ENCODE results near the gene SNRNP70.
"Not testable (repeated sequence)": the region's sequence is repeated elsewhere in the genome, so short reads cannot be mapped to it uniquely, and the experiment has no call there.

The SNRNP70 gene

DNA sequence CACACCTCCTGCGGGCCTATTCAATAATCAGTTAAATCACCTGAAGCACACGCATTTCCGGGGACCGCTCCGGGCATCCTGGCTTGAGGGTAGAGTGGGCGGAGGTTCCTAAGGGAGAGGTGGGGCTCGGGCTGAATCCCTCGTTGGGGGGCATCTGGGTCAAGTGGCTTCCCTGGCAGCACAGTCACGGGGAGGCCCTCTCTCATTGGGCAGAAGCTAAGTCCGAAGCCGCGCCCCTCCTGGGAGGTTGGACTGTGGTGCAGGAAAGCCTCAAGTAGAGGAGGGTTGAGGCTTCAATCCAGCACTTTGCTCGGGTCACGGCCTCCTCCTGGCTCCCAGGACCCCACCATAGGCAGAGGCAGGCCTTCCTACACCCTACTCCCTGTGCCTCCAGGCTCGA lies 41.7 kb upstream of the SNRNP70 start, which contains the start of gene CGB5:
TSS of gene CGB5 (plus strand) at position 301 of the 400 bp plus-strand sequence. CDS start 362 bp downstream, outside the sequence.
- not testable (repeated sequence) for TF ChIP-seq TEAD4 (IDR thresholded peaks at IDR 0.05); FOXM1 (IDR thresholded peaks at IDR 0.05; ENCODE audit: borderline replicate concordance, low read depth); YY1 (IDR thresholded peaks at IDR 0.05; ENCODE audit: low read depth)

- TF ChIP-seq, protein P1, sequence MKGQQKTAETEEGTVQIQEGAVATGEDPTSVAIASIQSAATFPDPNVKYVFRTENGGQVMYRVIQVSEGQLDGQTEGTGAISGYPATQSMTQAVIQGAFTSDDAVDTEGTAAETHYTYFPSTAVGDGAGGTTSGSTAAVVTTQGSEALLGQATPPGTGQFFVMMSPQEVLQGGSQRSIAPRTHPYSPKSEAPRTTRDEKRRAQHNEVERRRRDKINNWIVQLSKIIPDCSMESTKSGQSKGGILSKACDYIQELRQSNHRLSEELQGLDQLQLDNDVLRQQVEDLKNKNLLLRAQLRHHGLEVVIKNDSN (IDR thresholded peaks at IDR 0.05) = not testable (repeated sequence)
- not testable (repeated sequence) for TF ChIP-seq NFIC (IDR thresholded peaks at IDR 0.05)
- TF ChIP-seq, protein P2, sequence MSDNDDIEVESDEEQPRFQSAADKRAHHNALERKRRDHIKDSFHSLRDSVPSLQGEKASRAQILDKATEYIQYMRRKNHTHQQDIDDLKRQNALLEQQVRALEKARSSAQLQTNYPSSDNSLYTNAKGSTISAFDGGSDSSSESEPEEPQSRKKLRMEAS (IDR thresholded peaks at IDR 0.05) = not testable (repeated sequence)
These were observed 36.2 kb upstream of the SNRNP70 start, which contains the start of gene CGB8 for GRCh38 chr19:49049011-49049410. Gene CGB8, minus strand, starts transcription at chr19:49049111. Its CDS starts 372 bp downstream, at chr19:49048739.

DNA sequence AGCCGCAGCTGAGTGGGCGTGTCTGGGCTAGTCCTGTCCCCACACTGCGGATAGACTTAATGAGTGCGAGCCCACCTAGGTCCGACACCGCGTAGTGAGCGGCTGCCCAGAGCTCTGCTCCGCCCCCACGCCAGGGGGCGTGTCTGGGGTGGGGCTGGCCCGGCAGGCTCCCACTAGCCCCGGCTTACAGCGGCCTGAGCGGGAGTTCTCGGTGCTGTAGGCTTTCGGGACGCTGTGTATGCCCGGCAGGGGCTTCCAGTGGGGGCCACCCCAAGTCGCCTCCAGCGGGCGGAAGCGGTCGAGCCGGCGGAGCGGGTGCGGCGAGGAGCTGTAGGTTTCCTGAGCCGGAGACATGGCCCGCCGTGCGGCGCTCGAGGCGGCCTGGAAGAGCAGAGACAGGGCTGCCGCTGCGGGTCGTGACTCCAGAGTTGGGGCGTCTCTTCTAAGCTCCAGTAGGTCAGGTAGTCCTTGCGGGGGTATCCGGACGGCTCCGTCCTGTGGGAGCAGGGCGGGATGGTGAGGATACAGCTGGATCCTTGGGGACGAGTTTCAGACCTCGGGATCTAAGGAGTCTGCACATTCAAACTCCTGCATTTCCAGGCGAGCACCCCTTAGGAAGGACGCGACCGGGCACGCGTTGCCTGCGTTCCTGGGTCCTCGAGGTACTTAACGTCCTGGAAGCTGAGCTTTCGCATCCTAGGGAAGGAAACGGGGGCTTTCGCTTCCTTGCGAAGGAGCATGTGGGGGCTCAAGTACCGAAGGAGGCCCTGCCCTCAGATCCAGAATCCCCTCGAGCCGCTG lies 28.9 kb upstream of the SNRNP70 start:
- TF ChIP-seq EP300 (IDR thresholded peaks at IDR 0.05; ENCODE audit: borderline replicate concordance) (no peak), RAD21 (IDR thresholded peaks at IDR 0.05; ENCODE audit: low read depth) (no peak), YY1 (IDR thresholded peaks at IDR 0.05; ENCODE audit: low read depth) (no peak), EGR1 (IDR thresholded peaks at IDR 0.05) (peak; percentile 59), TEAD4 (IDR thresholded peaks at IDR 0.05) (no peak)
- TF ChIP-seq, protein P2 (IDR thresholded peaks at IDR 0.05) = no peak

GRCh38 chr19:49057636-49058234 lies 27.5 kb upstream of the SNRNP70 start, which contains the start of gene CGB7:
Gene CGB7, minus strand, starts transcription at chr19:49057749. Its CDS starts 2,374 bp downstream, at chr19:49055375.
- TF ChIP-seq ZBTB7A (IDR thresholded peaks at IDR 0.05; ENCODE audit: low read depth) (peak; percentile 66; the same call in 1 of the 2 replicates), TCF12 (IDR thresholded peaks at IDR 0.05; ENCODE audit: low read depth) (no peak), YY1 (IDR thresholded peaks at IDR 0.05; ENCODE audit: low read depth) (no peak), RAD21 (IDR thresholded peaks at IDR 0.05; ENCODE audit: low read depth) (no peak), NFIC (IDR thresholded peaks at IDR 0.05) (no peak)

GRCh38 chr19:49058562-49058961 lies 26.7 kb upstream of the SNRNP70 start:
- TF ChIP-seq, protein P1 (IDR thresholded peaks at IDR 0.05) = no peak
- no peak for TF ChIP-seq CREB1 (IDR thresholded peaks at IDR 0.05; ENCODE audit: low read depth)
- TF ChIP-seq, protein P2 (IDR thresholded peaks at IDR 0.05) = no peak
- TF ChIP-seq ZBTB7A (IDR thresholded peaks at IDR 0.05; ENCODE audit: low read depth) = no peak
- no peak for TF ChIP-seq EP300 (IDR thresholded peaks at IDR 0.05; ENCODE audit: borderline replicate concordance)
- TF ChIP-seq YY1 (IDR thresholded peaks at IDR 0.05; ENCODE audit: low read depth) = no peak
- no peak for TF ChIP-seq TEAD4 (IDR thresholded peaks at IDR 0.05)
- TF ChIP-seq REST (IDR thresholded peaks at IDR 0.05; ENCODE audit: low read depth) = no peak
- no peak for TF ChIP-seq RAD21 (IDR thresholded peaks at IDR 0.05; ENCODE audit: low read depth)
- no peak for TF ChIP-seq TCF12 (IDR thresholded peaks at IDR 0.05; ENCODE audit: low read depth)
- TF ChIP-seq CEBPB (IDR thresholded peaks at IDR 0.05) = no peak
- no peak for TF ChIP-seq FOXM1 (IDR thresholded peaks at IDR 0.05; ENCODE audit: borderline replicate concordance, low read depth)
- TF ChIP-seq NFIC (IDR thresholded peaks at IDR 0.05) = no peak

DNA sequence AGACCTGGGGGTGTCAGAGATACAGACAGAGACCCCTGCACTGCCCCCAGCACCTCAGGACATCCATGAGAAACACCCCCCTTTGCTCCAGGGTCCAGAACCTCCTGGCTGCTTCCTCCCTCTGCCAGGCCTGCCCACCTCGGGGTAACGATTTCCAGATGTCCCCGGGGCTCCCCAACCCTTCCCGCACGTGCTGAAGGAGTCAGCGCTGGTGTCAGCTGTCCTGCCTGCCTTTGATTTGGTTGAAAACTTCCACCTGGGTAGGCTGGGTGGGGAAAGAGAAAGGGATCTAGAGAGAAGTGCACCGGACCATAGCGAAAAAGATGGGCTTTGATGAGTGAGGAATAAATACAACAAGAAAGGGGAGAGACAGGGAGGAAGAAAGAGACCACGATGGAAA lies 26.2 kb upstream of the SNRNP70 start:
- TF ChIP-seq TCF12 (IDR thresholded peaks at IDR 0.05; ENCODE audit: low read depth) = no peak
- TF ChIP-seq REST (IDR thresholded peaks at IDR 0.05; ENCODE audit: low read depth) = no peak
- TF ChIP-seq CEBPB (IDR thresholded peaks at IDR 0.05) = no peak
- no peak for TF ChIP-seq TEAD4 (IDR thresholded peaks at IDR 0.05)
- TF ChIP-seq, protein P1 (IDR thresholded peaks at IDR 0.05) = no peak
- no peak for TF ChIP-seq TAF1 (IDR thresholded peaks at IDR 0.05; ENCODE audit: low read depth)
- no peak for TF ChIP-seq RAD21 (IDR thresholded peaks at IDR 0.05; ENCODE audit: low read depth)
- no peak for TF ChIP-seq ZBTB7A (IDR thresholded peaks at IDR 0.05; ENCODE audit: low read depth)
- TF ChIP-seq YY1 (IDR thresholded peaks at IDR 0.05; ENCODE audit: low read depth) = no peak
- no peak for TF ChIP-seq NFIC (IDR thresholded peaks at IDR 0.05)
- no peak for TF ChIP-seq EGR1 (IDR thresholded peaks at IDR 0.05)
- TF ChIP-seq CREB1 (IDR thresholded peaks at IDR 0.05; ENCODE audit: low read depth) = no peak

Data from Ishikawa (cell line).